ENCODE data around the gene TDRD9. TPM values are rescaled to one million over a fixed set of nuclear protein-coding genes. Genes with fewer than 3 reads are reported as not detected.

TDRD9 gene
- total RNA-seq, 1 donor from 2014 or later, result not detected

- TF ChIP-seq, protein P1, sequence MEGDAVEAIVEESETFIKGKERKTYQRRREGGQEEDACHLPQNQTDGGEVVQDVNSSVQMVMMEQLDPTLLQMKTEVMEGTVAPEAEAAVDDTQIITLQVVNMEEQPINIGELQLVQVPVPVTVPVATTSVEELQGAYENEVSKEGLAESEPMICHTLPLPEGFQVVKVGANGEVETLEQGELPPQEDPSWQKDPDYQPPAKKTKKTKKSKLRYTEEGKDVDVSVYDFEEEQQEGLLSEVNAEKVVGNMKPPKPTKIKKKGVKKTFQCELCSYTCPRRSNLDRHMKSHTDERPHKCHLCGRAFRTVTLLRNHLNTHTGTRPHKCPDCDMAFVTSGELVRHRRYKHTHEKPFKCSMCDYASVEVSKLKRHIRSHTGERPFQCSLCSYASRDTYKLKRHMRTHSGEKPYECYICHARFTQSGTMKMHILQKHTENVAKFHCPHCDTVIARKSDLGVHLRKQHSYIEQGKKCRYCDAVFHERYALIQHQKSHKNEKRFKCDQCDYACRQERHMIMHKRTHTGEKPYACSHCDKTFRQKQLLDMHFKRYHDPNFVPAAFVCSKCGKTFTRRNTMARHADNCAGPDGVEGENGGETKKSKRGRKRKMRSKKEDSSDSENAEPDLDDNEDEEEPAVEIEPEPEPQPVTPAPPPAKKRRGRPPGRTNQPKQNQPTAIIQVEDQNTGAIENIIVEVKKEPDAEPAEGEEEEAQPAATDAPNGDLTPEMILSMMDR (conservative IDR thresholded peaks at IDR 0.05), result peak; percentile 62
- Mint-ChIP-seq H3K27me3 (peaks cover 30% of the 10 kb centered on the region), H3K4me1 (ENCODE audit: unreplicated experiment) (peaks cover 5% of the 10 kb centered on the region), H3K27ac (no peak overlapping the region), H3K9me3 (peaks cover 12% of the 10 kb centered on the region), H3K4me3 (no peak overlapping the region), H3K36me3 (no peaks in the 10 kb centered on the region)
- DNase-seq (ENCODE audit: extremely low spot score, unreplicated experiment), result peak; percentile 10
These were observed 147.4 kb downstream of the TDRD9 start for GRCh38 chr14:104075530-104076151.

DNA sequence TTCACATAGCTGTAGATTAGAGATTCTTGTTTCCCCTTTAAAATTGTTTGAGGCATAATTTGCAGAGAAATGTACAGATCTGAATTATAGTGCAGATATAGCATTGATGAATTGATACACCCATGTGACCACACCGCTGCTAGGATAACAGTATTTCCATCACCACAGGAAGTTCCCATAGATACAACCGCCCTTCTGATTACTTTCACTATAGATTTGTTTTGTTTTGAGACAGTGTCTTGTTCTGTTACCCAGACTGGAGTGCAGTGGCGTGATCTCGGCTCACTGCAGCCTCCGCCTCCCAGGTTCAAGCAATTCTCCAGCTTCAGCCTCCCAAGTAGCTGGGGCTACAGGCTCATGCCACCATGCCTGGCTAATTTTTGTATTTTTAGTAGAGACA is 148.5 kb downstream of the TDRD9 start:
- Mint-ChIP-seq H3K36me3 (no peaks in the 10 kb centered on the region), H3K27me3 (peaks cover 30% of the 10 kb centered on the region), H3K4me3 (no peak overlapping the region), H3K27ac (peak overlapping the region; percentile 3), H3K9me3 (peaks cover 12% of the 10 kb centered on the region), H3K4me1 (ENCODE audit: unreplicated experiment) (peaks cover 5% of the 10 kb centered on the region)
- no peak for DNase-seq (ENCODE audit: extremely low spot score, unreplicated experiment)
- TF ChIP-seq, protein P1 (conservative IDR thresholded peaks at IDR 0.05), result no peak

DNA sequence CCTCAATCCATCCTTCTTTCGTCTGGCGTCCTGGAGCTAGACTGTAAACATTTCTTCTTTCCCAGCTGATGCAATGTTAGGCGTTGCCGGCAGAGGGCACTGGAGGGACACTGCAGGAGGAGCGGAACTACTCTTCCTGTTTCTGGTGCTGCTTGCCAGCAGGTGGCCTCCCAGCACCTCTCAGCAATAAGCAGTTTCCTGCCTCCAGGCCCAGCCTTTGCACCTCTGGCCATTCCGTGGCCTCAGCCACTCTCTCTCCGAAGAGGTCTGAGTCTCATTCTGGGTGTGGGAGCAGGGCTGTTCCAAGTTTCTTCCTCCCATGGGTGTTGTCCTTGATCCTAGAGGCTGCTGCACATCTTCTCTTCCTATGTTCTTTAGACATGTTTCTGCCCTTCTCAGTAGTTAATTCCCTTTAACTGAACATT is 149.8 kb downstream of the TDRD9 start:
- H3K9me3 Mint-ChIP-seq, result peaks cover 8% of the 10 kb centered on the region

GRCh38 chr14:104080376-104081260 is 152.4 kb downstream of the TDRD9 start:
- DNase-seq (ENCODE audit: extremely low spot score, unreplicated experiment), result no peak
- Mint-ChIP-seq H3K9me3 (no peaks in the 10 kb centered on the region), H3K36me3 (no peaks in the 10 kb centered on the region), H3K4me3 (no peak overlapping the region), H3K4me1 (ENCODE audit: unreplicated experiment) (peaks cover 5% of the 10 kb centered on the region), H3K27ac (no peak overlapping the region), H3K27me3 (peaks cover 36% of the 10 kb centered on the region)
- TF ChIP-seq, protein P1 (conservative IDR thresholded peaks at IDR 0.05), result no peak

More for the DNA sequence above, 149.8 kb downstream of the TDRD9 start:
- Mint-ChIP-seq H3K27ac (no peak overlapping the region), H3K4me3 (no peak overlapping the region), H3K27me3 (peaks cover 37% of the 10 kb centered on the region), H3K4me1 (ENCODE audit: unreplicated experiment) (peaks cover 5% of the 10 kb centered on the region), H3K36me3 (no peaks in the 10 kb centered on the region)
- TF ChIP-seq, protein P1 (conservative IDR thresholded peaks at IDR 0.05), result peak; percentile 100
- DNase-seq (ENCODE audit: extremely low spot score, unreplicated experiment), result peak; percentile 91

- DNase-seq (ENCODE audit: extremely low spot score, unreplicated experiment), result no peak
- TF ChIP-seq, protein P1 (conservative IDR thresholded peaks at IDR 0.05), result no peak
- Mint-ChIP-seq H3K4me3 (no peak overlapping the region), H3K36me3 (no peaks in the 10 kb centered on the region), H3K27ac (no peak overlapping the region), H3K4me1 (ENCODE audit: unreplicated experiment) (peaks cover 5% of the 10 kb centered on the region), H3K27me3 (peaks cover 31% of the 10 kb centered on the region), H3K9me3 (no peaks in the 10 kb centered on the region)
These were observed 153.1 kb downstream of the TDRD9 start for GRCh38 chr14:104081261-104081835.

Data from type B pancreatic cell (in vitro differentiated cells).